H9 (cell line): ENCODE measurements around the gene RNF113B. TPM values are rescaled to one million over a fixed set of nuclear protein-coding genes. Genes with fewer than 3 reads are reported as not detected.

Source experiments
- DNase-seq: peaks from one replicate; pipeline ENCODE4 v3.0.0-alpha.2; 2017
- H2AFZ ChIP-seq: one replicate; pipeline ENCODE4 v1.6.1; 2013; ENCODE audit warnings: mild to moderate bottlenecking, low read length, control low read depth, moderate library complexity
- H2AK5ac ChIP-seq: 2 replicates; pipeline ENCODE4 v1.6.1; 2013; ENCODE audit warnings: low read length, control low read depth, mixed read lengths; ENCODE audit not compliant: insufficient read length
- H2BK120ac ChIP-seq: one replicate; pipeline ENCODE4 v1.6.1; 2013; ENCODE audit warnings: low read depth, mild to moderate bottlenecking, low read length, control low read depth, inconsistent platforms; ENCODE audit not compliant: poor library complexity, severe bottlenecking
- H2BK12ac ChIP-seq: 2 replicates; pipeline ENCODE4 v1.6.1; 2013; ENCODE audit warnings: low read length, control low read depth, mixed read lengths, low read depth; ENCODE audit not compliant: insufficient read length
- H2BK15ac ChIP-seq: 2 replicates; pipeline ENCODE4 v1.6.1; 2013; ENCODE audit warnings: low read depth, low read length, control low read depth
- H2BK20ac ChIP-seq: one replicate; pipeline ENCODE4 v1.6.1; 2013; ENCODE audit warnings: low read depth, mild to moderate bottlenecking, low read length, control low read depth, inconsistent platforms; ENCODE audit not compliant: poor library complexity, severe bottlenecking
- H2BK5ac ChIP-seq: 2 replicates; pipeline ENCODE4 v1.6.1; 2013; ENCODE audit warnings: low read length, control low read depth, mixed read lengths; ENCODE audit not compliant: insufficient read length
- H3K14ac ChIP-seq: 2 replicates; pipeline ENCODE4 v1.6.1; 2013; ENCODE audit warnings: low read length, control low read depth; ENCODE audit not compliant: insufficient read depth
- H3K18ac ChIP-seq: 2 replicates; pipeline ENCODE4 v1.6.1; 2013; ENCODE audit warnings: low read depth, mild to moderate bottlenecking, mixed read lengths, low read length, control low read depth; ENCODE audit not compliant: insufficient read length
- H3K23ac ChIP-seq: 2 replicates; pipeline ENCODE4 v1.6.1; 2013; ENCODE audit warnings: low read length, control low read depth, mixed read lengths, low read depth; ENCODE audit not compliant: insufficient read length
- H3K23me2 ChIP-seq: 2 replicates; pipeline ENCODE4 v1.6.1; 2013; ENCODE audit warnings: low read depth, mild to moderate bottlenecking, mixed read lengths, low read length, control low read depth; ENCODE audit not compliant: insufficient read length, poor library complexity, severe bottlenecking
- H3K27ac ChIP-seq: 2 replicates; pipeline ENCODE4 v1.5.1; 2013; ENCODE audit warnings: low read length, control low read depth, mixed read lengths, low read depth; ENCODE audit not compliant: insufficient read length
- H3K27me3 ChIP-seq: 2 replicates; pipeline ENCODE4 v1.6.1; 2013; ENCODE audit warnings: low read length, control low read depth, inconsistent platforms; ENCODE audit not compliant: insufficient read depth
- H3K4ac ChIP-seq: 2 replicates; pipeline ENCODE4 v1.6.1; 2013; ENCODE audit warnings: low read depth, mild to moderate bottlenecking, control low read depth, inconsistent platforms, low read length, moderate library complexity
- H3K4me1 ChIP-seq: 2 replicates; pipeline ENCODE4 v1.6.1; 2013; ENCODE audit warnings: low read length, control low read depth, inconsistent platforms; ENCODE audit not compliant: insufficient read depth
- H3K4me2 ChIP-seq: 2 replicates; pipeline ENCODE4 v1.6.1; 2013; ENCODE audit warnings: low read length, control low read depth, mixed read lengths; ENCODE audit not compliant: insufficient read length, insufficient read depth
- H3K56ac ChIP-seq: 2 replicates; pipeline ENCODE4 v1.6.1; 2013; ENCODE audit warnings: low read depth, mild to moderate bottlenecking, mixed read lengths, low read length, control low read depth; ENCODE audit not compliant: insufficient read length
- H3K79me1 ChIP-seq: 2 replicates; pipeline ENCODE4 v1.6.1; 2013; ENCODE audit warnings: low read depth, mild to moderate bottlenecking, moderate library complexity, low read length, control low read depth, inconsistent platforms; ENCODE audit not compliant: insufficient read depth, poor library complexity, severe bottlenecking
- H3K79me2 ChIP-seq: 2 replicates; pipeline ENCODE4 v1.6.1; 2013; ENCODE audit warnings: low read length, control low read depth, inconsistent platforms; ENCODE audit not compliant: insufficient read depth
- H3K9ac ChIP-seq: 2 replicates; pipeline ENCODE4 v1.6.1; 2013; ENCODE audit warnings: low read length, control low read depth, mixed read lengths; ENCODE audit not compliant: insufficient read length; ENCODE audit errors: extremely low read depth
- H3K9me3 ChIP-seq: one replicate; pipeline ENCODE4 v1.6.1; 2013; ENCODE audit warnings: low read depth, low read length, inconsistent platforms; ENCODE audit not compliant: control insufficient read depth
- H3T11ph ChIP-seq: one replicate; pipeline ENCODE4 v1.6.1; 2013; ENCODE audit warnings: mild to moderate bottlenecking, low read length, control low read depth, inconsistent platforms
- H4K20me1 ChIP-seq: one replicate; pipeline ENCODE4 v1.6.1; 2013; ENCODE audit not compliant: control insufficient read depth, insufficient read length, insufficient read depth
- H4K5ac ChIP-seq: 2 replicates; pipeline ENCODE4 v1.6.1; 2013; ENCODE audit warnings: low read depth, mild to moderate bottlenecking, mixed read lengths, low read length, control low read depth; ENCODE audit not compliant: insufficient read length
- H4K8ac ChIP-seq: replicated peaks from 2 replicates; pipeline ENCODE4 v1.6.1; 2013; ENCODE audit warnings: low read length, control low read depth, mixed read lengths, low read depth; ENCODE audit not compliant: insufficient read length
- H4K91ac ChIP-seq: 2 replicates; pipeline ENCODE4 v1.6.1; 2013; ENCODE audit warnings: low read depth, mild to moderate bottlenecking, moderate library complexity, mixed read lengths, low read length, control low read depth; ENCODE audit not compliant: insufficient read length
- H3K27ac Mint-ChIP-seq, 3 experiments: 2 replicates in 2 of 3; 3 replicates in 1 of 3; pipeline ENCODE4 v1.8.0; 2020 to 2021; ENCODE audit warnings: mixed read lengths in 3 of 3, mild to moderate bottlenecking in 1 of 3, moderate library complexity in 1 of 3
- H3K27me3 Mint-ChIP-seq: 2 replicates; pipeline ENCODE4 v1.8.0; 2021; ENCODE audit warnings: low read depth, mild to moderate bottlenecking, moderate library complexity, mixed read lengths
- H3K36me3 Mint-ChIP-seq, 3 experiments: 2 replicates in 2 of 3; 3 replicates in 1 of 3; pipeline ENCODE4 v1.8.0; 2020 to 2021; ENCODE audit warnings: low read depth in 3 of 3, mixed read lengths in 3 of 3; ENCODE audit not compliant: insufficient read depth in 1 of 3
- H3K4me1 Mint-ChIP-seq, 2 experiments: 2 replicates each; pipeline ENCODE4 v1.8.0; 2020; ENCODE audit warnings: mixed read lengths in 2 of 2
- H3K4me3 Mint-ChIP-seq, 2 experiments: 2 replicates in 1 of 2; 3 replicates in 1 of 2; pipeline ENCODE4 v1.8.0; 2020 to 2021; ENCODE audit warnings: mild to moderate bottlenecking in 2 of 2, mixed read lengths in 2 of 2, moderate library complexity in 1 of 2
- H3K9me3 Mint-ChIP-seq, 2 experiments: 2 replicates in 1 of 2; 3 replicates in 1 of 2; pipeline ENCODE4 v1.8.0; 2020; ENCODE audit warnings: mild to moderate bottlenecking in 2 of 2, mixed read lengths in 2 of 2, moderate library complexity in 1 of 2
- WGBS: extraction: QIAGEN DNeasy Blood & Tissue Kit; methylation state at CpG from one replicate; pipeline ENCODE4 v1.1.7; 2013; ENCODE audit warnings: missing lambda C conversion rate, low lambda C conversion rate, mixed read lengths; ENCODE audit not compliant: insufficient read length; ENCODE audit errors: extremely low coverage; 5-methylcytosine and 5-hydroxymethylcytosine counted together
- total RNA-seq: library from RNA; stranded (reverse); gene quantifications from 2 replicates; pipeline ENCODE4 v1.2.1, GENCODE V29; 2021
- TF ChIP-seq, protein P1 (sequence below): fragments of 200-600 bp; sonication (generic); conservative IDR thresholded peaks from 3 replicates; pipeline ENCODE4 v1.8.0; 2021; ENCODE audit warnings: antibody characterized with exemption, mild to moderate bottlenecking

Gene RNF113B
- total RNA-seq, 1 experiment from 2014 or later, result not detected

DNA sequence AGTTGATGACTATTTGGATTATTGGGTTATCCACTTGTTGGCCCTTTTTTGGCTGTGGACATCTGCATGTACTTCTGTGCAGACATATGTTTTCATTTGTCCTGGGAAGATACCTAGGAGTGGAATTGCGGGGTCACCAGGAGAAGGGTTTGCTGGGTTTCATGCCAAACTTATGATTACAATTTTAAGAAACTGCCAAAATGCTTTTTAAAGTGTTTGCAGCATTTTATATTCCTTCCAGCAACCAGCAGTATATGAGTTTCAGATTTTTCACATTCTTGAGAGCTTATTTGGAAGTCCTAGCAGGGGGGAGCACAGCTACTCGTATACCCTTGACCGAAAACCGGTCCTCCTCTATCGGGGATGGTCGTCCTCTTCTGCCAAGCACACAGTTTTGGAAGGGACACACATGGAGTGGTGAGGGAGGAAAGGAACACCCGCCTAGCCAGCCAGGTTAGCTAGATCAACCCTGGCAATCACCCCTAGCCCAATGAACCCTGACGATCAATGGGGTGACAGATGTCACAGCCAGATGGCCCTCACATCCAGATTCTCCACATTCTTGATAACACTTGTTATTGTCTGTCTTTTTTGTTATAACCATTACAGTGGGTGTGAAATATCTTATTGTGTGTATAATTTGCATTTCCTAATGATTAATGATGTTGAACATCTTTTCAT lies 26.7 kb upstream of the RNF113B start:
- TF ChIP-seq, protein P1, sequence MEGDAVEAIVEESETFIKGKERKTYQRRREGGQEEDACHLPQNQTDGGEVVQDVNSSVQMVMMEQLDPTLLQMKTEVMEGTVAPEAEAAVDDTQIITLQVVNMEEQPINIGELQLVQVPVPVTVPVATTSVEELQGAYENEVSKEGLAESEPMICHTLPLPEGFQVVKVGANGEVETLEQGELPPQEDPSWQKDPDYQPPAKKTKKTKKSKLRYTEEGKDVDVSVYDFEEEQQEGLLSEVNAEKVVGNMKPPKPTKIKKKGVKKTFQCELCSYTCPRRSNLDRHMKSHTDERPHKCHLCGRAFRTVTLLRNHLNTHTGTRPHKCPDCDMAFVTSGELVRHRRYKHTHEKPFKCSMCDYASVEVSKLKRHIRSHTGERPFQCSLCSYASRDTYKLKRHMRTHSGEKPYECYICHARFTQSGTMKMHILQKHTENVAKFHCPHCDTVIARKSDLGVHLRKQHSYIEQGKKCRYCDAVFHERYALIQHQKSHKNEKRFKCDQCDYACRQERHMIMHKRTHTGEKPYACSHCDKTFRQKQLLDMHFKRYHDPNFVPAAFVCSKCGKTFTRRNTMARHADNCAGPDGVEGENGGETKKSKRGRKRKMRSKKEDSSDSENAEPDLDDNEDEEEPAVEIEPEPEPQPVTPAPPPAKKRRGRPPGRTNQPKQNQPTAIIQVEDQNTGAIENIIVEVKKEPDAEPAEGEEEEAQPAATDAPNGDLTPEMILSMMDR, result no peak

More for the DNA sequence above, 26.7 kb upstream of the RNF113B start:
- H2BK12ac ChIP-seq, result no peak overlapping the region
- H3K23ac ChIP-seq, result no peak overlapping the region
- no peaks in the 10 kb centered on the region for H3K9me3 ChIP-seq
- no peak overlapping the region for H2AK5ac ChIP-seq
- Mint-ChIP-seq H3K4me3 (no peak overlapping the region), H3K36me3 (peaks cover 27 to 39% (median 32%) of the 10 kb centered on the region in 3 experiments), H3K27me3 (no peaks in the 10 kb centered on the region), H3K9me3 (peaks cover 28 to 29% of the 10 kb centered on the region in 2 experiments), H3K4me1 (peaks cover 48 to 50% of the 10 kb centered on the region in 2 experiments), H3K27ac (no peak overlapping the region)
- no peak overlapping the region for H3K27ac ChIP-seq
- H2AFZ ChIP-seq, result no peak overlapping the region
- no peak overlapping the region for H3K18ac ChIP-seq
- peaks cover 6% of the 10 kb centered on the region for H3K23me2 ChIP-seq
- no peak overlapping the region for H3K9ac ChIP-seq
- H2BK20ac ChIP-seq, result no peak overlapping the region
- no peak overlapping the region for H3K14ac ChIP-seq
- no peak overlapping the region for H2BK120ac ChIP-seq
- no peaks in the 10 kb centered on the region for H3K27me3 ChIP-seq
- no peak overlapping the region for H3K56ac ChIP-seq
- no peak overlapping the region for H4K8ac ChIP-seq
- no peak overlapping the region for H4K91ac ChIP-seq
- no peaks in the 10 kb centered on the region for H4K20me1 ChIP-seq
- no peak overlapping the region for H2BK15ac ChIP-seq
- H4K5ac ChIP-seq, result no peak overlapping the region
- H3K79me1 ChIP-seq, result peaks cover 10% of the 10 kb centered on the region
- no peak overlapping the region for H2BK5ac ChIP-seq
- no peak overlapping the region for H3T11ph ChIP-seq
- peaks cover 11% of the 10 kb centered on the region; the same call in 1 of the 2 replicates for H3K4me1 ChIP-seq
- H3K79me2 ChIP-seq, result peaks cover 10% of the 10 kb centered on the region; the same call in 1 of the 2 replicates
- no peak overlapping the region for H3K4me2 ChIP-seq
- WGBS, result no CpG with 5 or more reads among the region's 8 CpGs
- no peak overlapping the region for H3K4ac ChIP-seq
- no peak for DNase-seq
